NCI-H82 treated with DMSO at 0.1 percent for 48 hours (cell line): ENCODE results near the gene ESR1.
"Not testable (repeated sequence)": the region's sequence is repeated elsewhere in the genome, so short reads cannot be mapped to it uniquely, and the experiment has no call there.

Experiments
- DNase-seq: peaks from one replicate; lab custom pipeline; 2025; ENCODE audit not compliant: unreplicated experiment; lab: John Stamatoyannopoulos, UW

ESR1 gene

DNA sequence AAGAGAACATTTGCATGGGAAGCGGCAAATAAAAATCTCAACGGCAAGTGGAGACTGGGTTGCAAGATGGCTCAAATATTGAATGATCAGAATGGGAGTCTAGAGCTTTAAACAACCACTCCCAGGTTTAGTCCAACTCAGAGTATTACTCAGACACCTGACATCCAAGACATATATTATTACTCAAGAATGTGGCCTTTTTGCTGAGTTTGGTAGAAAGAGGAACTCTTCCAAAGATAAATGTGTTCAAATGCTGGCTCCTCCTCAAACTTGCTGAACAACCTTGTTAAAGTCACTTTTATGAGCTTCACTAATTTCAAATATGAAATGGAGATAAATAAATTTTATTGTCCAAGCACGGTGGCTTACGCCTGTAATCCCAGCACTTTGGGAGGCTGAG is 77.8 kb downstream of the ESR1 start:
- DNase-seq = no peak

DNA sequence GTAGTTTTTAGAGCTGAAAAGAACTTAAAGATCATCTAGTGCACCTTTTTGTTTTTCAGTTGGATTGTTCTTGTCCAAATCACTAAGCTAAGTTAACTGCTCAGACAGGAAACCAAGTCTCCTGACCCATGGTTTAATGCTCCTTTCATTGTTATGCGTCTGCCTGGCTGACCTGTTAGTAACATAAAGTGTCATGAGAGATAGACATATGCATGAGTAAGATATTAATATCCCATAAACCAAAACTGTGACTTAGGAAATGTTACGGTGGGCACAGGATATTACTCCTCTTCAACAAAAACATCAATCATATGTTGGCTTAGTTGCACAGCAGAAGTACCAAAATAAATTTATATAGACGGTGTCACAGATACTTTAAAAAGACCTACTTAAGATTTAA is 84.0 kb downstream of the ESR1 start:
- no peak for DNase-seq

DNA sequence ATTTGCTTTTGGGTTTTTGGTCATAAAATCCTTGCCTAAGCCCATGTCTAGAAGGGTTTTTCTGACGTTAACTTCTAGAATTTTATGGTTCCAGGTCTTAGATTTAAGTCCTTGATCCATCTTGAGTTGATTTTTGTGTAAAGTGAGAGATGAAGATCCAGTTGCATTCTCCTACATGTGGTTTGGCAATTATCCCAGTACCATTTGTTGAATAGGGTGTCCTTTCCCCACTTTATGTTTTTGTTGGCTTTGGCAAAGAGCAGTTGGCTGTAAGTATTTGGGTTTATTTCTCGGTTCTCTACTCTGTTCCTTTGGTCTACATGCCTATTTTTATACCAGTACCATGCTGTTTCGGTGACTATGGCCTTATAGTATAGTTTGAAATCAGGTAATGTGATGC is 86.9 kb downstream of the ESR1 start:
- DNase-seq = not testable (repeated sequence)

DNA sequence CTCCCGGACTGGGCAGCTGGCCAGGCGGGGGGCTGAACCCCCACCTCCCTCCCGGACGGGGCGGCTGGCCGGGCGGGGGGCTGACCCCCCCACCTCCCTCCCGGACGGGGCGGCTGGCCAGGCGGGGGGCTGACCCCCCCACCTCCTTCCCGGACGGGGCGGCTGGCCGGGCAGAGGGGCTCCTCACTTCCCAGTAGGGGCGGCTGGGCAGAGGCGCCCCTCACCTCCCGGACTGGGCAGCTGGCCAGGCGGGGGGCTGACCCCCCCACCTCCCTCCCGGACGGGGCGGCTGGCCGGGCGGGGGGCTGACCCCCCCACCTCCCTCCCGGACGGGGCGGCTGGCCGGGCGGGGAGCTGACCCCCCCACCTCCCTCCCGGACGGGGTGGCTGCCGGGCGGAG is 91.7 kb downstream of the ESR1 start:
- DNase-seq = not testable (repeated sequence)

DNA sequence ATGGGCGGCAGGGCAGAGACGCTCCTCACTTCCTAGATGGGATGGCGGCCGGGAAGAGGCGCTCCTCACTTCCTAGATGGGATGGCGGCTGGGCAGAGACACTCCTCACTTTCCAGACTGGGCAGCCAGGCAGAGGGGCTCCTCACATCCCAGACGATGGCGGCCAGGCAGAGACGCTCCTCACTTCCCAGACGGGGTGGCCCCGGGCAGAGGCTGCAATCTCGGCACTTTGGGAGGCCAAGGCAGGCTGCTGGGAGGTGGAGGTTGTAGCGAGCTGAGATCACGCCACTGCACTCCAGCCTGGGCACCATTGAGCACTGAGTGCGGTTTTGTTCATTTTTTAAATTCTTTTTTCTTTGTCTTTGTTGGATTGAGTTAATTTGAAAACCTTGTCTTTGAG is 92.3 kb downstream of the ESR1 start:
- not testable (repeated sequence) for DNase-seq

DNA sequence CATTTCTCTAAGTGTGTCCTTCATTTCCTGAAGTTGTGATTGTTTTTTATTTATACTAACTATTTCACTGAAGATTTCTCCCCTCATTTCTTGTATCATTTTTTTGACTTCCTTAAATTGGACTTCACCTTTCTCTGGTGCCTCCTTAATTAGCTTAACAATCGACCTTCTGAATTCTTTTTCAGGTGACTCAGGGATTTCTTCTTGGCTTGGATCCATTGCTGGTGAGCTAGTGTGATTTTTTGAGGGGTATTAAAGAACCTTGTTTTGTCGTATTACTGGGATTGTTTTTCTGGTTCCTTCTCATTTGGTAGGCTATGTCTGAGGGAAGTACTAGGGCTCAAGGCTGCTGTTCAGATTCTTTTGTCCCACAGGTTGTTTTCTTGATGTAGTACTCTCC is 92.8 kb downstream of the ESR1 start:
- no peak for DNase-seq

DNA sequence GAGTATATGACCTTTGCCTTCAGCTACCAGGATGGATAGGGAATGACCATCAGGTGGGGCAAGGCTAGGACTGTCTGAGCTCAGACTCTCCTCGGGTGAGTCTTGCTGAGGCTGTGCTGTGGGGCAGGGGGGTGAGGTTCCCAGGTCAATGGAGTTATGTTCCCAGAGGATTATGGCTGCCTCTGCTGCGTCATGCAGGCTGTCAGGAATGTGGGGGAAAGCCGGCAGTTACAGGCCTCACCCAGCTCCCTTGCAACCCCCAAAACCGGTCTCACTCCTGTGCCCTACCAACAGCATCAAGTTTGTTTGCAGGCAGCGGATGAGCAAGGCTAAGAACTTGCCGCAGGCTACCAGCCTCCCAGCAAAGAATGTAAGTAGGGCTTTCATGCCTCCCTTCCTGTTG is 93.5 kb downstream of the ESR1 start:
- DNase-seq = no peak

DNA sequence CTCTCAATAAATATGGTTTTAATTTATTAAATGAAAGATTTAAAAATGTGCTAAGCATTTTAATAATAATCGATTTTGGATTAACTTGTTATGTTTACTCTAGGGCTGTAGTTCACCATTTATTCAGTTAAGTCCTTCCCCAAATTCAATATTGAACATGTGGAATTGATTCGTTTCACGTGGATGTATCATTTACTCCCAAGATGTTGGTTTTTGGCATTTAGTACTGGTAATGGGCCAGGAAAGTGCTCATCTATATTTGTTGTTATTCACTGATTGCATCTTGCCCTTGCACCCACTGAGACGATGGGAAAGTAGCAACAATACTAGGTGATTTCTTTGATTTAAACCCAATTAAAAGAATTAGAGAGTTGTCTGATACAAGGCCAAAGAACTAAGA is 97.1 kb downstream of the ESR1 start:
- DNase-seq = no peak

DNA sequence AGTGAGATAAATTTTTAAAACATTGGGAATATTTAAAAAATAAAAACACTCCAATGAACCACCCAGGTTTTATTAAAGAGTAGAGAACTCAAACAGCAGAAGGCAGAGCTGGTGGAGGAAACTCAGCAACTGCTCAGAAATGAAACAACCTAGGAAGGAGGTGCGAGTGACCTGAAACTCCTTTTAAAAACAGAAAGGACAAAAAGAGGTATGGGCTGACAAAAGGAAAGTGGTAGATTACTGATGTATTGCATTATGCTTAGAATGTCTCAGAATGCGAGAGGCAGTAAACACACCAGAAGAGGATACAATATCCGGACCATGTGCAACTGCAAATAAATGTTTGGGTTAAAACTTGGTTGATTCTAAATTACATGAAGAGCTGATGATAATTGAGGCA is 97.6 kb downstream of the ESR1 start:
- no peak for DNase-seq

DNA sequence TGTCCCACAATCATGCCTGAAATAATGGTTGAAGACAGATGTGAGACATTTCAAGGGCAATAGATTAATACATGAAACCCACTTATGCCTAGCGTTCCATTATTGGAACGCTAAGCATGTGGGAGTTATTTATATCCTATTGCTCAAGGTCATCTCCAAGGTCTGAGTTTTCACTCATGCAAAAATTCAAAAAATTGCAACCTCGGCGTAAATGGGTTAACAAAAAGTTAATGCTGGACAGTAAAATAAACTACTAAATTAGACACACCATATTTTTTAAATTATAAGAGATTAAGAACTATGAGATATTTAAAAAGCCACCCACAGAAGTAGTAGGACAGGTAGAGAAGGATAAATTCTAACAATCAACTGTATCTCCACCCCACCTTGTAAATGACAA is 98.4 kb downstream of the ESR1 start:
- DNase-seq = no peak

DNA sequence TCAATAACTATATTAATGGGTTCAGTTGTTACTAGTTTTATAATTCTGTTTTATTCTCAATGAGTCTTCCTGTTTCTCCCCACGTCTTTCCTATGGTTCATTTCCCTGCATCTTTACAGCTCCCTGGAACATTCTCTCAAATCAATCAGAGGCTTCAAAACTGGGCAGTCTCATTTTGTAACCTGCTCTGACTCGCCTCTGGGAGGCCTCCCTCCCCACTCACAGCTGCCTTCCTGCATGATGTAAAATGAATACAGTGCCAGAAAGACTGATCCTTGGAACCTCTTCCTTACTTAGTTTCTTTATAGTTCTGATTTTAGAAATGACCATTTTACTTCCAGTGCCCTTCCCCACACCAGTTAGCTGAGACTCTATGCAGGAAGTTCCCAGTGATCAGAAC is 103.9 kb downstream of the ESR1 start:
- no peak for DNase-seq

DNA sequence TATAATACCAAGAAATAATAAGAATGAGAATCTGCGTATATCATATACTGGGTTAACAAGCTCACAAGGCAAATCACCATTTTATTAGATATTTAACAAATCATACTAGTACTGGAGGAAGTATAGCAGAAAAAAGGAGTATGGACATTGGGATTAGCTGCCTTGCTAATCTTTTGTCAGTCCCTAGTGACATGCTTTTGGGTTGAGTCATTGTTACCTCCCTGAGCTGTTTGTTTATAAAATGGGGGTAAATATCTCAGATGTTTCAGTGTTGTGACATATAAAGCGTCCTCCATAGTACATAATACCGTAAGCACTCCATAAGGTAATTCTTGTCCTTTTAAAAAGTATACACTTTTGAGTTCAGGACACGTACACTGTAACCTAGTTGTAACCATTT is 107.0 kb downstream of the ESR1 start:
- no peak for DNase-seq

DNA sequence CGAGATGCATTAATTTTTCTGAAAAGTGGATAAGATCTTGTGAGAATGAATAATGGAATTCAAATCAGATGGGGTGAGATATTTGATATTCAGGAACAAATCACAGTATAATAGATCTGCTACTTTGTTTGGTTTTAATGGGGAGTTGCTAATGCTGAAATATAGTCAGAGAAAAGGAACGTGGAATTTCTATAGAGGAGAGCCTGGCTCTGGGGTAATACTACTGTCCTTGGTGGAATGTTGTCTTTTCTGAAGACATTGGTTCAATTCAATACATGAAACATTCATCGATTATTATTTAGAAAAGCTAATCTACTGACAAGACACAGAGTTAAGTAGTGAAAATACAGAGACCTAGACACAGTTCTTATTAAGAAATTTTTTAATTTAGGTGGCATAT is 108.6 kb downstream of the ESR1 start:
- DNase-seq = no peak

DNA sequence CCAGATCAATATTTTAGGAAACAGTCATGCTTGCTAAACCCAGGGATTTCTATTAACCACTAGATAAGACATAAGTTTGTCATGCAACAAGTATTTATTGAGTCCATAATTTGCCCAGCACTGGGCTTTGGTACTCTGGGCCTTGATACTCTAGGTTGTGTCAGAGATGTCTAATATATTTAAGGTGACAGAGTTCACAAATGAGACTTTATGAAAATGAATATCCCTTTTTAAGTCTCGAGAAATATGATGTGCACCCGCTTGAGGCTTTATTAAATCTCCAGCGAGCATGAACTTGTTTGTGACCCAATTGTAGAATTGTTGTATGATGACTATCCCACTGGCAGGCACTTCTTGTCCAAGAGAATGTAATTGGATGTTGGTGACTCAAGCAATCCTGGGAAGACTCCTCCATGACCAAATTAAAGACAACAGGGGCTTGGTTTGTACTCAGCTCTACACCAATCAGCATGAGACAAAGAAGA is 109.2 kb downstream of the ESR1 start:
- DNase-seq = no peak

DNA sequence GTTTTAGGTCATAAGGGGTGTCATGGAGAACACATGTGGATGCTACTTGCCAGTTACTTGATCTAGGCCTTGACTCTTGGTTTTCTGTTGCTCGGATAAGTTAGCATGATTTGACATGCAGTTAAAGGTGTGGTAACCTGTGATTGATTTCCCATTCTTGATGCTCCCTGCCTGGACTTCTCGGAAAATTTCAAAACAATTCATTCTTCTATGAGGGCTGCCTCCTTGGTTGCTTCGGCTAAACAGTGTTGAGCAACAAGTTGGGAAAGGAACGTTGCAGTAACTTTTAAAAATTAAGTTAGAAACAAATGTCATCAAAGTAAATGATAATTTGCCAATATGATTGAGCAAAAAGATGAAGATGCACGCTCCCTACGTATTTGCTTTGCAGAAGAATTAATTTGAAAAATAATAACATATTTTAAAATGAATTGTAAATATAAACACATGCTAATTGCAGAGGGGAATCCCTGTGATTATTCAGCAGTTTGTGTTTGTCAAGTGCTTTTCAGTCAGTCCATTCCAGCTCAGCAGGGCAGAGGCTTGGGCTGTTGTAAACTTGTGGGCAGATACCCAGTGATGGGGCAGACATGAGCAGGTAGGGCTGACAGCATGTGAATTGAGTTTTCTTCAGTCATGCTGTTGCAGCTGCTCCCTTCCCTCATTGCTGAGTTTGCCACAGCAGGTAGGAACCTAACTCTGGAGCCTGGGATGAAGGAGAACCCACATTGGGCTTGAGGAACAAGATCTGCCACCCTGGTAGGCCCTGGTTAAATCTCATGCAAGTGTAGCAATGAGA is 110.2 kb downstream of the ESR1 start:
- no peak for DNase-seq

DNA sequence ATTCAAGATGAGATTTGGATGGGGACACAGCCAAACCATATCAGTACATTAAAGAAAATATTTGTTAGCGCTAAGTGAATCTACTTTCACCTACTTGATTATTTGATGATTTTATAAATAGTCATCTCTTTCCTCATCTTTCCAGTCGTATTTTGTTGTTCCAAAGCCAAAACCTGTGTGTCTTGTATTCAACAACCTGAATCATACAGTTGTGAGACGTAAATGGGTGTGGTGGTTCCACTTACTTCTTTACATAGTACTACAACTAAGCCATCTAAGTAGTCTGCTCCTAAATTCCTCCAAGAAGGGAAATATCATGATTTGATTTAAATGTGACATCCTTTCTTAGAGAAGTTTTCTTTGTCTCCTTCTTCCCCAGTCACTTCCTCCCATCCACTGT is 132.8 kb downstream of the ESR1 start:
- no peak for DNase-seq

DNA sequence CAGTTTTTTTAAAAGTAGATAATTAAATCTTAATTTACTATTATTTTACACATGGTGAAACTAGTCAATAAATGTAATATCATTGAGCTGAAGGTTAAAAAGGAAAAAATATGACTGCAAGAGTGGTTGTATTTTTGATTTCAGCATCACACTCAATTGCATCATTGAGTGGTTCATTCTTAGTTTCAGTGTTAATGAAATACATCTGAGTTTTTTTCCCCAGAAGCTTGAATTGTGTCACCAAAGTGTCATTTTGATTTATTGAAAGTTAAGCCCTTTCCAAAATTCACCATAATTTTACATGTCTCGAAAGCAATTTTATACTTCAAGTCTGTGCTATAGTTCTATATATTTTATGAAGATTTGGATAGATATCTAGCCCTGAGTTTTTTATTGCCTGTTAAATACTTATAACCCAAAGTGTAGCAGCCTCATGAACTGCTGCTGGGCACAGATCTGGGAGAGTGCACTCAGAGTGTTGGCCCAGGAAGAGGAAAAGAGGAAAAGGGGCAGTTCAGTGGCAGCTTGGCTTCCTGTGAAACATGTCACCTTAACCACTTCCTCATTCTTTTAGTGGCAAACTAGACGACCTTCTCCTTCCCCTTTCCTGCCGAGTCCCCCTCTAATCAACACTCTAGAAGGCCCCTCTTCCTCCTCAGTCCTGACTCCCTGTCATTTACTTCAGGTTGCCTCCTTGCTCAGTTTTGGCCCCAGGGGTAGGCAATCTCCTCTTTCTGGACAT is 140.7 kb downstream of the ESR1 start:
- no peak for DNase-seq

DNA sequence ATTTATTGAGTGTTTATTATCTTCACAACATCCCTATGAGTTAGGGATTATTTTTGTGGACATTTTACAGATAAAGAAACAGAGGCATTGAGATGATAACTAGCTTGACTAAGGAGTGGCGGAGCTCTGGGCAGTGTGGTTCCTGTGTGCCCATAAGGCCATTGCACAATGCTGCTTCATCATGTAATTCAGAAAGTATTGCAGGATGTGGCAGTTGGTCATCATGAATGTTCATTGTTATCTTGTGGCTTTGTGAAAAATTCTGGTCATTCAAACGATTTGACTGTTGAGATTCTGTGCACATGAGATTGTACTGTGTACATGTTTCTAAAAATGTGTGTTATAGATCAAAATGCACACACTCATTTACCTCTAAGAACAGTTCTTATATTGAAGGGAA is 150.8 kb downstream of the ESR1 start:
- no peak for DNase-seq

DNA sequence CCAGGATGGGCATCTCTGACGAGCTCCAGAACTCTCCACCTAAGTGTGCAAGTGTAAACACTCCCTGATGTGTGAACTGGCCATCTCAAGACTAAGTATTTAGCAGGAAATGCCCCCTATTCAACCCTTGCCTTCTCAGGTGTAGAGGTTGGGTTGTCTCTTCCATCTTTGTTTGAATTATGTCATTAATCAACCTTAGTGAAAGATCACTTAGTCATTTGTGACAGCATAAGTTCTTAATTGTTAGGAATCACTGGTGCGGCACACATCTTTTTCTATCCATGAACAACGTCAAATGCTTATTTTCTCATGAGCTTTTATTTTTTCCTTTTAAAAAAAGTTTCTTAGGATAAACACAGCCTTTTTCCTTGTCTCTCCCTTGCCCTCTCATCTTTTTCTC is 151.6 kb downstream of the ESR1 start:
- no peak for DNase-seq

DNA sequence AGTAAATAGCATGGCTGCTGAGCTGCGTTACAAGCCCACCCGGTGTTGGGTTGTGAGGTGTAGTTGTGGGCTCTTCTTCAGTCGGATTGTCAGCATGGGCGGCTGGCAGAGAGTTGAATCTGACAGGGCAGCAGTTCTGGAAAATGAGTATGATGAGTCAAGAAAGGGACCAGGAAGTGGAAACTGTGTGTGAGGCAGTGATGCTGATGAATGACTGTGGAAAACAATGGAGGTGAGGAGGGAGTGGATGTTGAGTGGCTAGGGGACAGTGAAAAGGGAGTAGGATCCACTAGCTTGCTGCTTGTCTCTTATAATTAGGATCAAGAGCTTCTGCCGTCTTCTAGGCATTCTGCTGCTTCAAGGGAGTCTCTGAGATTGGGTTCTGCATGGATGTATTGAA is 154.3 kb downstream of the ESR1 start:
- no peak for DNase-seq

DNA sequence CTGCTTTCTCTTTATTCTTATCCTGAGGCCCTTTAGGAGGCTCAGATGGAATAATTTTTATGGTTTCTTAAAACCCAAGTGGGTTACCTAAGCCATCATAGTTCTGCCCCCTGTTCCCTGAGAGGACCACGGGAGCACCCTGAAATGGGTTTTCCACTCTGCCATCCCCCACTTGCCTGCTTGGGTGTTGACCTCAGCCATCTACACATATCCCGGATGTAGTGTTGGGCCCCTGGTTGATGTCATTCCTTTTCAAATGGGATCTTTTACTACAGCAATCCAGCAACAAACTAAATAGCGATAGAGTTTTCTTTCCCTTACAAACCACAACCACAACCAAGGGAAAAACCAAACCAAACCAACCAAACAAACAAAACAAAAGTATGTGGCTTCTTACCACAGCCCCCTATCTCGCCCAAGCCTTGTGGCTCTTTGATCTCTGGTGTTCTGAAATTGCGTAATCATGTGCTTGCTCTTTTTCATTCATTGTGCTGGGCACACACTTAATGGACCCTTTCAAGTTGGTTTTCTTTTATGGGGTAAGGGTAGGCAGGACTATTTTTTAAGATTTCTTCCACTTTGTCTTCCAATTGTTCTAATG is 154.9 kb downstream of the ESR1 start:
- no peak for DNase-seq

DNA sequence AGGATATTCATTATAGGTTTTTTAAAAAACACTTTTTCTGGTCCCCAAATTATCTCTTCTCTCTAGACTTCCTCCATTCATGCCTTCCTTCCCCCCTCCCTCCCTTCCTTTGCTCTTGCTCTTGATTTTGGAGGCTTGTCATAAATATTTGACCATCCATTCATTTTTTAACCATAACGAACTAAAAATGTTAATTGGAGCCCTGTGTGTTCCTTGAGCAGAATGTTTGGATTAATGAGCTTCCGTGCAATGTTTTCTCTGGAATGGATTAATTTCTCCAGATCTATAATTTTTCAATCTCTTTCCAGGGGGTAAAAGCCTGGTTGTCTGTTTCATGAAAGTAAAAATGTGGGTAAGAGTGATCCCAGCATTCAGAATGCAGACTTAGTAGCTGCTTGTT is 155.5 kb downstream of the ESR1 start:
- DNase-seq = no peak
